GM06990 (cell line): ENCODE data around the gene LPP.

Source experiments
- DNase-seq: peaks from one replicate; pipeline ENCODE4 v3.0.0-alpha.2; 2011; ENCODE audit not compliant: insufficient read length; ENCODE audit errors: extremely low read depth
- H3K27me3 ChIP-seq: replicated peaks from 2 replicates; pipeline ENCODE4 v1.6.0; 2011; ENCODE audit warnings: low read length; ENCODE audit not compliant: control insufficient read depth, insufficient read depth
- H3K36me3 ChIP-seq: 2 replicates; pipeline ENCODE4 v1.5.1; 2011; ENCODE audit warnings: low read length; ENCODE audit not compliant: control insufficient read depth, insufficient read depth
- H3K4me3 ChIP-seq: replicated peaks from 2 replicates; pipeline ENCODE4 v1.5.1; 2011; ENCODE audit warnings: low read depth, mild to moderate bottlenecking, control low read depth, low read length
- TF ChIP-seq, protein P1 (sequence below): IDR thresholded peaks from 2 replicates; pipeline ENCODE4 v1.5.1; 2011; ENCODE audit warnings: low read length, control low read depth, mild to moderate bottlenecking, inconsistent platforms; ENCODE audit not compliant: insufficient read depth, poor library complexity, severe bottlenecking

Gene LPP

DNA sequence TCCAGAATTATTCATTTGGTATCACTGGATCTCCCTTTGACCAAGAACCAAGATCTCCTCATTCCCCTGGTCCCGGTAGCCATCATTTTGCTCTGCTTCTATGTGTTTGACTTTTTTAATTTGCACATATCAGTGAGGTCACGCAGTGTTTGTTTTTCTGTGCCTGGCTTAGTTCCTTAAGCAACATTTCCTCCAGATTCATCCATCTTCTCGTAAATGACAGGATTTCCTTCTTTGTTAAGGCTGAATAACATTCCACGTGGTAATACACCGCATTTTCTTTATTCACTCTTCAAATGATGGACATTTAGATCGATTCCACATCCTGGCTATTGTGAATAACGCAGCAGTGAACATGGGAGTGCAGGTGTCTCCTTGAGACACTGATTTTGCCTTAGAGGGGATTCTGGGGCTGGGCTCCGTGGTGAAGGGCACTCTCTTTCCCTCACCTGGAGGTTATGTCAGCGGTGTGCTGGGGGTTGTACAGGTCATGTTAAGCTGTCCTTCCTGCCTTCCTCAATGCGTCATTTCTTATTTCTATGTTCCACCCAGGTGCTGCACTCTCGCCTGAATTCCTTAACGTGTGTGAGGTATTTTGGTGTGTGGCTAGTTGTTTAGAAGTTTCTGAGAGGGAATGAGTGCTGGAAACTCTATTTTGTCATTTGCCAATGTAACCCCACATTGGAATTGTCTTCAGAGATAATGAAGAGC is 212.2 kb downstream of the LPP start:
- Histone ChIP-seq H3K27me3 (no peaks in the 10 kb centered on the region; the same call in none of the 2 replicates), H3K36me3 (no peaks in the 10 kb centered on the region), H3K4me3 (no peak overlapping the region)
- no peak for DNase-seq
- TF ChIP-seq, protein P1, sequence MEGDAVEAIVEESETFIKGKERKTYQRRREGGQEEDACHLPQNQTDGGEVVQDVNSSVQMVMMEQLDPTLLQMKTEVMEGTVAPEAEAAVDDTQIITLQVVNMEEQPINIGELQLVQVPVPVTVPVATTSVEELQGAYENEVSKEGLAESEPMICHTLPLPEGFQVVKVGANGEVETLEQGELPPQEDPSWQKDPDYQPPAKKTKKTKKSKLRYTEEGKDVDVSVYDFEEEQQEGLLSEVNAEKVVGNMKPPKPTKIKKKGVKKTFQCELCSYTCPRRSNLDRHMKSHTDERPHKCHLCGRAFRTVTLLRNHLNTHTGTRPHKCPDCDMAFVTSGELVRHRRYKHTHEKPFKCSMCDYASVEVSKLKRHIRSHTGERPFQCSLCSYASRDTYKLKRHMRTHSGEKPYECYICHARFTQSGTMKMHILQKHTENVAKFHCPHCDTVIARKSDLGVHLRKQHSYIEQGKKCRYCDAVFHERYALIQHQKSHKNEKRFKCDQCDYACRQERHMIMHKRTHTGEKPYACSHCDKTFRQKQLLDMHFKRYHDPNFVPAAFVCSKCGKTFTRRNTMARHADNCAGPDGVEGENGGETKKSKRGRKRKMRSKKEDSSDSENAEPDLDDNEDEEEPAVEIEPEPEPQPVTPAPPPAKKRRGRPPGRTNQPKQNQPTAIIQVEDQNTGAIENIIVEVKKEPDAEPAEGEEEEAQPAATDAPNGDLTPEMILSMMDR: no peak

DNA sequence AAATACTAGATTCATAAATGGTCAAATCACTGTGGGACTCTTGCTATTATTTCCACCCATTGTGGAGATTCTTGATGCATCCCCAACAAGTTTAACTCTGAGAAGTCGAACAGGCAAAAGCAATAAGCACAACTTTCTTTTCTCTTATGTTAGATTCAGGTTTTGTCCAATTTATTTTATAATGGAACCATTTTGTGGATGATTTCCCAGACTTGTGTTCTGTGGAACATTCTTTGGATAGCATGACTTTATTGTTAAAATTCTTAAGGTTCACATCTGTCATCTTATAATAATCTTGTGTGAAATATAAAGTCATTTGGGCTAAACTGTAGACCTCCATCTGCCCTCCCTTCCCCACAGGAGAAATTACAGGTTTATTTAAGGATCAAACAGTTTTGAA is 213.7 kb downstream of the LPP start:
- DNase-seq: no peak
- no peak overlapping the region for H3K4me3 ChIP-seq
- TF ChIP-seq, protein P1: no peak

DNA sequence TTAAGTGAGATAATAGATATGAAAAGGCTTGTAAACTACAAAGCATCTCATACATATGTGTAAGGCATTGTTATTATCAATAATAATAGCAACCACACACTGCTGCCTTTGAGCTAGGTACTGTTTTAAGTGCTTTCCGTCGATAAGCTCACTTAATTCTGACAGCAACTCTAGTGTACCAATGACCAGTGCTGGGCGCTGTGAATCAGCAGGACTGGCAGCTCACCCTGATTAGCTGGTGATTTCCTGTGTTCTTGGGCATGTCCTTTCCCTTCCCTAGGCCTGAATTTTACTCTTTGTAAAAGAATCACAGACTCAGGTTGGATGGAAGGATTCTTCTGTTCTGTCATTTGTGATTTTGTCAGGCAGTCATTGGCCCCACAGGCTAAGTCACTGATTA is 215.6 kb downstream of the LPP start:
- Histone ChIP-seq H3K36me3 (no peaks in the 10 kb centered on the region), H3K27me3 (no peaks in the 10 kb centered on the region; the same call in 1 of the 2 replicates), H3K4me3 (no peak overlapping the region)
- TF ChIP-seq, protein P1: no peak
- no peak for DNase-seq

More for the DNA sequence above, 213.7 kb downstream of the LPP start:
- Histone ChIP-seq H3K36me3 (no peaks in the 10 kb centered on the region), H3K27me3 (no peaks in the 10 kb centered on the region; the same call in 1 of the 2 replicates)

DNA sequence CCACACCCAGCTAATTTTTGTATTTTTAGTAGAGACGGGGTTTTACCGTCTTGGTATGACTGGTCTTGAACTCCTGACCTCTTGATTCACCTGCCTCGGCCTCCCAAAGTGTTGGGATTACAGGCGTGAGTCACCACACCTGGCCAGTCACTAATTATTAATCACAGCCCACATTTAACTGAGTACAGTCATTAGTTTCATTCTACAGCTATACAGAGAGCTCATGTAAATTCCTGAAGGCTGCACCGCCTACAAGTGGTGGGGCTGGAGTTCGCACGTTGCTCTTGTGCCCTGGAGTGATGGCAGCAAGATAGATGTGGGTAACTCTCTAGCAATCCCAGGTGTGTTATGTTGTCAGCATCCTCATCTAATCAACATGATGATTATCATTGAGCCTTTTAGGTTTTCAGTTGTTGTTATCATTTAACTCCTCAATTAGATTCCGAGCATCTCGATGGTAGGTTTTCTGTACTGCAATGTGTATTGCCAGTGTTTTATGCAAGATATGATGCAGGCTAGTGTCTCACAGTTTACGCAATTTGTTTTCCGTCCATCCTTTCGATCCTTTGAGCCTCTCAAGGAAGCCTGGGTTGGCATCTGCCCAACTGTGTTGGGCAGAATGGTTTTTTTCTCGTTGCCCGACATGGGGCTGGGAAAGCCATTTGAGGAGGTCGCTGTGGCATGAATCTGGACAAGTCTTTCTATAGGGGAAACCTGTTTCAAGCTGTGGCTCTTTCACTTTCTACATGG is 216.3 kb downstream of the LPP start:
- no peak for DNase-seq
- H3K36me3 ChIP-seq: no peaks in the 10 kb centered on the region
- no peaks in the 10 kb centered on the region; the same call in 1 of the 2 replicates for H3K27me3 ChIP-seq
- no peak overlapping the region for H3K4me3 ChIP-seq
- TF ChIP-seq, protein P1: no peak

DNA sequence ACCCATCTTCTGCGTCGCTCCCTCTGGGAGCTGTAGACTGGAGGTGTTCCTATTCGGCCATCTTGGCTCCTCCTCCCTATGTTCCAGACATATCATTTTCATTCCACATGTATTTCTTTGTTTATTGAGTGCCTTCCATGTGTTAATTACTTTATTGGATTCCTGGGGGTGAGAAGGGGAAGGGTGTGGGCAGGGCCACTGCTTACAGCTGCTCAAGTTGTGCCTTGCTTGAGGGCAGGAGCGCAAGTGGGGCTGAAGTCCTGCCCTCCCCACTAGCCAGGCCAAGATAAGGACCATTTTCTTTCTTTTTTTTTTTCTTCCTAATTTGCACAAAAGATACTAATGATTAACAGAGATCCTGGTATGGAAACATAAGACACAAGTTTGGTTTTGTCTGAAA is 224.8 kb downstream of the LPP start:
- TF ChIP-seq, protein P1: no peak
- Histone ChIP-seq H3K36me3 (no peaks in the 10 kb centered on the region), H3K27me3 (no peaks in the 10 kb centered on the region), H3K4me3 (no peak overlapping the region)
- no peak for DNase-seq
